Measurements from ENCODE around the gene IRGM.

DNA sequence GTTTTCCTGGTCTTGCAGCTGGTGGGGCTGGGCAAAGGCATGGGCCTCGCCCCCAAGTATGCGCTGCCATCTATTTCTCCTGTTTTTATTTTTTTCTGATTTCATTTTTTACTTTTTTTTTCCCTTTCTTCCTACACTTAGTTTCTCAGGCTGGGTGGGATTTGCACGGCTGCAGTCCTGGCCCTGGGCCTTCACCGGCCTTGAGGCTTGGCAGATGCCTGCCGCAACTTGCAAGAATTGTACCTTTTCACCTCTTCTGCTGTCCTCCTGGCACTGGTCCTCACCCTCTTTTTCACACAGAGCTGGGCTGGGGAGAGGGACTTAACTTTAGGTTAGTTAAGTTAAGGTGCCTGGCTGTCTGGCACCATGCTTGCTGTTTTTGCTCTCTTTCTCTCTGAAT, 10.3 kb upstream of the IRGM start:
- TF ChIP-seq, protein P1, sequence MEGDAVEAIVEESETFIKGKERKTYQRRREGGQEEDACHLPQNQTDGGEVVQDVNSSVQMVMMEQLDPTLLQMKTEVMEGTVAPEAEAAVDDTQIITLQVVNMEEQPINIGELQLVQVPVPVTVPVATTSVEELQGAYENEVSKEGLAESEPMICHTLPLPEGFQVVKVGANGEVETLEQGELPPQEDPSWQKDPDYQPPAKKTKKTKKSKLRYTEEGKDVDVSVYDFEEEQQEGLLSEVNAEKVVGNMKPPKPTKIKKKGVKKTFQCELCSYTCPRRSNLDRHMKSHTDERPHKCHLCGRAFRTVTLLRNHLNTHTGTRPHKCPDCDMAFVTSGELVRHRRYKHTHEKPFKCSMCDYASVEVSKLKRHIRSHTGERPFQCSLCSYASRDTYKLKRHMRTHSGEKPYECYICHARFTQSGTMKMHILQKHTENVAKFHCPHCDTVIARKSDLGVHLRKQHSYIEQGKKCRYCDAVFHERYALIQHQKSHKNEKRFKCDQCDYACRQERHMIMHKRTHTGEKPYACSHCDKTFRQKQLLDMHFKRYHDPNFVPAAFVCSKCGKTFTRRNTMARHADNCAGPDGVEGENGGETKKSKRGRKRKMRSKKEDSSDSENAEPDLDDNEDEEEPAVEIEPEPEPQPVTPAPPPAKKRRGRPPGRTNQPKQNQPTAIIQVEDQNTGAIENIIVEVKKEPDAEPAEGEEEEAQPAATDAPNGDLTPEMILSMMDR (IDR thresholded peaks at IDR 0.05) = no peak
- TF ChIP-seq POLR2A (IDR thresholded peaks at IDR 0.05) = no peak

Data from Peyer's patch (tissue), 4 donors.